Measurements from ENCODE around the gene SUPV3L1.

Gene SUPV3L1

GRCh38 chr10:69208761-69209160 is 28.7 kb downstream of the SUPV3L1 start:
- no peak for DNase-seq

- no peak for DNase-seq
These were observed 29.9 kb downstream of the SUPV3L1 start for GRCh38 chr10:69209787-69210484.

- no peak for DNase-seq
These were observed 31.1 kb downstream of the SUPV3L1 start for GRCh38 chr10:69211104-69211503.

GRCh38 chr10:69211524-69211923 is 31.5 kb downstream of the SUPV3L1 start:
- no peak for DNase-seq

GRCh38 chr10:69213591-69214311 is 33.7 kb downstream of the SUPV3L1 start:
- no peak for DNase-seq

GRCh38 chr10:69214666-69215131 is 34.7 kb downstream of the SUPV3L1 start:
- no peak for DNase-seq

- DNase-seq = no peak
These were observed 35.6 kb downstream of the SUPV3L1 start for GRCh38 chr10:69215405-69216171.

- no peak for DNase-seq
These were observed 36.6 kb downstream of the SUPV3L1 start for GRCh38 chr10:69216577-69217118.

- DNase-seq = no peak
These were observed 37.2 kb downstream of the SUPV3L1 start for GRCh38 chr10:69217119-69217754.

- DNase-seq = no peak
These were observed 38.8 kb downstream of the SUPV3L1 start for GRCh38 chr10:69218831-69219230.

GRCh38 chr10:69220041-69220451 is 40.0 kb downstream of the SUPV3L1 start, which contains the start of gene HKDC1:
Gene HKDC1, plus strand, starts transcription at chr10:69220332. Its CDS starts 104 bp downstream, at chr10:69220436.
- DNase-seq = no peak

- no peak for DNase-seq
These were observed 40.5 kb downstream of the SUPV3L1 start for GRCh38 chr10:69220507-69220906.

- DNase-seq = peak; percentile 59 to 65
These were observed 42.4 kb downstream of the SUPV3L1 start for GRCh38 chr10:69222157-69223027.

- no peak for DNase-seq
These were observed 43.0 kb downstream of the SUPV3L1 start for GRCh38 chr10:69223028-69223342.

- DNase-seq = no peak
These were observed 45.0 kb downstream of the SUPV3L1 start for GRCh38 chr10:69224862-69225657.

GRCh38 chr10:69225681-69226080 is 45.6 kb downstream of the SUPV3L1 start:
- no peak for DNase-seq

- no peak for DNase-seq
These were observed 47.0 kb downstream of the SUPV3L1 start for GRCh38 chr10:69226919-69227450.

- DNase-seq = no peak
These were observed 48.1 kb downstream of the SUPV3L1 start for GRCh38 chr10:69228151-69228550.

- DNase-seq = no peak
These were observed 49.5 kb downstream of the SUPV3L1 start for GRCh38 chr10:69229616-69229916.

GRCh38 chr10:69230128-69230527 is 50.1 kb downstream of the SUPV3L1 start:
- no peak for DNase-seq

GRCh38 chr10:69232252-69232651 is 52.2 kb downstream of the SUPV3L1 start:
- DNase-seq = no peak
